Frontal cortex (tissue), 4 donors: ENCODE measurements around the gene SPTLC2. TPM values are rescaled to one million over a fixed set of nuclear protein-coding genes. Genes with fewer than 3 reads are reported as not detected.

Source experiments
- DNase-seq, 2 donors: peaks; one replicate each; pipeline ENCODE4 v3.0.0; 2012; ENCODE audit warnings: low spot score in 2 of 2
- FAIRE-seq: peaks from 2 replicates; lab custom pipeline; 2012; peaks lifted over from hg19 to GRCh38; lab: Jason Lieb, UNC
- total RNA-seq: library from RNA; depleted of rRNA; stranded (reverse); fragments of >200 nt; gene quantifications from one replicate; pipeline ENCODE4 v1.2.3, GENCODE V29; 2014
- donor health status: control.
- donor health status: control.
- donor health status: control.

The SPTLC2 gene
- total RNA-seq, 1 donor from 2014 or later, result 23.2 TPM

DNA sequence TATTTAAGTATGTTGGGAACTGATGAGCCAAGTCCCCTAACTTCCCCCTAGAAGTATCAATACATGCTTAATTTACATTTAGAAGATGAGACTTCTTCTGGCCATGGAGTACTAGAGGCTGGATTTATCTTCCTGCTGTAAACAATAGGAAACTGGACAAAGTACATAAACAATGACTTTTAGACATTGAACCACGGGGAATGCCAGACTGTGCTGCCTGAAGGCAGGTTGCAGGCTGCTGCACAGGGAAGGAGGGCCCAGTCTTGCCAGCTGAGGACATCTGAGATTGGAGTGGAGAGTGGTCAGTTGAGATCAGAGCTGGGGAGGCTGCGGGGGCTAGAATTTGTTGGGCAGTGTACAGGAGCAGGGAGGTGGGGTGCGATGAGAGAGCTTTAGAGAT lies 93.3 kb downstream of the SPTLC2 start:
- no peak for FAIRE-seq
- DNase-seq, result no peak

DNA sequence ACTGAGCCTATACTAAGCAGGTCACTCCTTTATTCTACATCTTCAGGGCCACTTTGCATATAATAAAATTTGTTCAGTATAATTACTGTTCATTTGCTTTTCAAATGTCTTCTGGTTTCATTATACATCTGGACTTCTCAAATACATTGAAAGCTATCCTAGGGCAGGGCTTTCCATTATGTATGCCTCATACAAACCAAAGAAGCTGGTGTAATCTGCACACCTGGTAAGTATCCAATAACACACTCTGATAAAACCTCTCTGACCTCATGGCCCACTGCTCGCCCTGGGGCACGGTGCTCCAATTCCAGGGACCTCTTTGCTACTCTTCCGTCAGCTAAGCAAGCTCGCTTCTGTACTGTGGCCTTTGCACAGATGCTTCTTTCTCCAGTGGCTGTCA lies 95.9 kb downstream of the SPTLC2 start:
- no peak for FAIRE-seq
- DNase-seq, result no peak

DNA sequence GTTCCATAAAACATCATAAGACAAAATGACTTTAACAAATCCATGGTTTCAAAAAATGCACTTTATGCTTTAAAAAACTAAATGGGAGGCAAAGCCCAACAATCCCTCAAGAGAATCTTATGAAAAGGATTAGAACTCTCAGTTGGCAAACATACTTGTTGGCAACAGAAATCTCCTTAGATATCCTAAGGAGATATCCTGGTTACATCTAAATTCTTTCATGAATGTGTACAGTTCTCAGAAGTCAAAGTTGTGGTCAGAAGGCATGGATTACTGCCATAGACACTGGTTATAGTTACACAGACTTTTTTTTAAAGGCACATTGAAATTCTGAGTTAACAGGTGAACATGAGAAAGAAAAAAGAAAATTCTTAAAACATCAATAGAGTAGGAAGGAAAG lies 100.3 kb downstream of the SPTLC2 start:
- FAIRE-seq (no peak), DNase-seq (no peak)

DNA sequence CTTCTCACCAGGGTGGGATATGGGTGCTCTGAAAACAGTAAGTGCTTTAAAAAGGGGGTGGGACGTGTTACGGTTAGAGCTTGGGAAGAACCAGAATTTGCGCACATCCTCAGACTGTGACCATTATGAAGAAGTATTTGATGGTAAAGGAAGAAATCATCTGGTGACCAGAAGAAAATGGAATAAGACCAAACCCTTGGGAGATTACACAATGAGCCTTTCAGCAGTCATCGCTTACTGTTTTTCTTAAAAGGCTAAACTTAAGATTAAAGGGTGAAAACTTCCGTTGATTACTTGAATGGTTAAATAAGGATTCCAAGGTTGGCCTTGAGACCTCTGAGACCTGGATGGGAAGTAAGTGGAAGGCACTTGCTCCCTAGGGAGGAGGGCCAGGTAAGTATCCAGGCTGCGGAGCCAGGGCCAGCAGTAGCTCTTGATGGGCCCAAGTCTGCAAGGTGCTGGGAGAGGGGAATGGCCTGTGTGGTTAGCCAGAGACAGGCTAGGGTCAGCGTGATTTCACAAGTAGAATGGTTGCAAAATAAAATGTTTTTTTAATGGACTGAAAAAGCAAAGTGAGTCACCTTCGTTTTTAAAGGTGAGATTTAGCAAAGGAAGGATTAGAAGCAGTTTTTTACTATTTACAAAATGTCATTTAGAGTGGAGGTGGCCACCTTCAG lies 104.8 kb downstream of the SPTLC2 start:
- DNase-seq, result no peak
- no peak for FAIRE-seq

DNA sequence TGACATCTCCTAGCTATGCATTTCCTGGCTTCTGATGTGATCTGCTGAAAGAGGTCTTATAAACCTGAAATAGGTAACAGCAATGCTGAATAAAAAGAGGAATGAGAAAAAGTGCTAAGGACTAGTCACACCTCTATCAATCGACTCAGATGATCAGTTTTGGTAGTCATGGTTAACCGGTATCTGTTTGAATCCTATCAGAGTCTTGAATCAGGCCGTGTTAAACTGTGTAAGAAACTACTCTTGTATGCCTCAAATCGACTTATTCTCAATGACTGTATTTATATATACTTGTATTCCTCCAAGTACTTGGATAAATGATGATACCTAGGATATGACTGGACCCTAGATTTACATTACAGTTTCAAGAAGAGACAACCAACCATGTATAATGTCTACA lies 107.1 kb downstream of the SPTLC2 start:
- DNase-seq (no peak), FAIRE-seq (no peak)

DNA sequence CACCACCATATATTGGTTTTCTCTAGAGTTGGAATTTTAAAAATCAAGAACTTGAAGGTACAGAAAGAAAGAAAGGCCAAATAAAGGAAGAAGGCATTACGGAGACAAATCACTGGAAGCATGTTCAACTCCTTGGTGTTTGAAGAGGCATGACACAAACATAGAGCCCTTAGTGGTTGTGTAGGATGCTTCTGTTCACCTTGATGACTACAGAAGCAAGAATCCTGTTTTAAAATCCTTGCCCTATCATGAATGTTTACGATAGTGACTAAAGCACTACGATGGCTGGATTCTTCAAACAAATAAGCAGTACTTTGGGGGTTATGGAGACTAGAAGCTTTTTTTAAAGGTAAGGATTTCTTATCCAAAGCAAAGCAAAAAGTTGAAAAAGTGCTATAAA lies 107.6 kb downstream of the SPTLC2 start:
- no peak for FAIRE-seq
- DNase-seq, result no peak

DNA sequence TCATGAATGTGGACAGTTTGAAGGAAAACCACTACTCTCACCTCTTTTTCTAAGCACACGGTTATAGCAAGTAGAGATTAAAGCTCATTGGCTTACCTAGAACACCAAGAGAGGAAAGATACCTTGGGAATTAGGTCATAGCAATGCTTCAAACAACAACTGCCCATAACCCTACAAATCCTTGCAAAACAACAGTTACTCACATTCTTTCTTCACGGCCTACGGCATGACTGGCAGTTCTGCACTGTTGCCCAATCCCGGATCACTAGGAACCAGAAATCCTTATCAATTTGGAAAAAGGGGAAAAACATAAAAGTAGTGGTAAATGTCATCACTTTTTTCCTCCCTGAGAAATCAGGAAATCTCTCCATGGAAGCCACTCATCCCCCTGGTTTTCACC lies 108.2 kb downstream of the SPTLC2 start:
- no peak for FAIRE-seq

DNA sequence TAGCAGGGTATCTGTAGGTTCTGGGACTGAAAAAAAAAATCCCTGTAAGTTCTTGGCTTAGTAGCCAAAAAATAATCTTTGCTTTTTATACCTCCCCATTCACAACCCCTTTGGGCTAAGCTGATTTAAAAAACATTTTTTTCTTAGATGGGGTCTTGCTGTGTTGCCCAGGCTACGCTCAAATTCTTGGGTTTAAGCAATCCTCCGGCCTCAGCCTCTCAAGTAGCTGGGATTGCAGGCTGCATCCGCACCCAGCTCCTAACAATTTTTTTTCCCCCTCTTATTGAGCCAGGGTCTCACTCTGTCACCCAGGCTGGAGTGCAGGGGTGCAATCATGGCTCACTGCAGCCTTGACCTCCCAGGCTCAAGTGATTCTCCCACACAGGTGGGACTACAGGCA lies 108.7 kb downstream of the SPTLC2 start:
- no peak for DNase-seq
- no peak for FAIRE-seq

More for the DNA sequence above, 108.2 kb downstream of the SPTLC2 start:
- DNase-seq, result no peak

DNA sequence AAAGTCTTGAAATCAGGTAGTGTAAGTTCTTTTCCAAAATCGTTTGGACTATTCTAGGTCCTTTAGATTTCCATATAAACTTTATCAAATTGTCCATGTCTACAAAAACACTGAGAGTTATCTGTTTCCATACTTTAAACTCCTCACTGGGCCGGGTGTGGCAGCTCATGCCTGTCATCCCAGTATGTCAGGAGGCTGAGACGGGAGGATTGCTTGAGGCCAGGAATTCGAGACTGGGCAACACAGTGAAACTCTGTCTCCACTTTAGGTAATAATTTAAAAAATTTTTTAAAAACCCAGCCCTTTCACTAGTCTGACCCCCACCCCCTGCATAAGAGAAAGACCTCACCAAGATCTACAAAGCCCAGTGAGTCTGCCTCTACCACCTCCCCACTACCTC lies 111.4 kb downstream of the SPTLC2 start:
- DNase-seq (no peak), FAIRE-seq (no peak)

DNA sequence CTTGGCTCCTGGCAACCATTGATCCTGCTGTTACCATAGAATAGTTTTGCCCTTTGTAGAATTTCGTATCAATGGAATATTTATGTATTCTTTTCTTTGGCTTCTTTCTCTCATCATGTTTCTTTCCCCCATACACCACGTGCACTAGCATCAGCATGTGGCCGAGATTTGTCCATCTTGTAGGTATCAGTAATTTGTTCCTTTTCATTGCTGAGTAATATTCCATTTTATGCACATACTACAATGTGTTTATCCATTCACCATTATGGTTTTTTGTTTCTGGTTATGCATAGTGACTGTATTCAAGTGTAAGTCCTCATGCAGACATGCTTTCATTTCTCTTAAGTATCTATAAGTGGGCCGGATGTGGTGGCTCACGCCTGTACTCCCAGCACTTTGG lies 113.3 kb downstream of the SPTLC2 start:
- FAIRE-seq, result no peak
- no peak for DNase-seq

DNA sequence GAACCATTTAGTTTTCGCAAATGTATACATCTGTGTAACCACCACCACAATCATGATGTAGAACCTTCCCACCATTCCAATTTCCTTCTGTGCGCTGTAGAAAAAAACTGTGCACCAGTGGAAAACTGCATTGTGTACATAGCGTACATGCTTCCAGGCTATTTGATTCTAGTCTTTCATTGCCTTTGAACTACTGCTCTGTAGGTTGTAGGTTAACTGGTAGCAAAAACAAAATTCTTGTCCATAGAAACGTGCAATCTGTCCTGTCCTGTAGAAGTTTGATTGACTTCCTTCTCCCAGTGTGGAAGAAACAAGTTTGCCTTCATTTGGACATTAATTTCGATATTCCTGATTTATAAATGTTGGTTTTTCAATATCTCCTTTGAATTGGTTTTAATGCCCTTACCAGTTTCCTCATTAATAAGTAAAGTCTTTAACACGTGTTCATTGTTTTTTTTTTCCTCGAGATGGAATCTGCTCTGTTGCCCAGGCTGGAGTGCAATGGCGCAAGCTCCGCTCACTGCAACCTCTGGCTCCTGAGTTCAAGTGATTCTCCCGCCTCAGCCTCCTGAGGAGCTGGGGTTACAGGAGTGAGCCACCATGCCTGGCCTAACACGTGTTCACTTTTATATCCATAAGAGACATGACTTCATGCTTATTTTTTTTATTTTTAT lies 114.2 kb downstream of the SPTLC2 start:
- FAIRE-seq (no peak), DNase-seq (no peak)

DNA sequence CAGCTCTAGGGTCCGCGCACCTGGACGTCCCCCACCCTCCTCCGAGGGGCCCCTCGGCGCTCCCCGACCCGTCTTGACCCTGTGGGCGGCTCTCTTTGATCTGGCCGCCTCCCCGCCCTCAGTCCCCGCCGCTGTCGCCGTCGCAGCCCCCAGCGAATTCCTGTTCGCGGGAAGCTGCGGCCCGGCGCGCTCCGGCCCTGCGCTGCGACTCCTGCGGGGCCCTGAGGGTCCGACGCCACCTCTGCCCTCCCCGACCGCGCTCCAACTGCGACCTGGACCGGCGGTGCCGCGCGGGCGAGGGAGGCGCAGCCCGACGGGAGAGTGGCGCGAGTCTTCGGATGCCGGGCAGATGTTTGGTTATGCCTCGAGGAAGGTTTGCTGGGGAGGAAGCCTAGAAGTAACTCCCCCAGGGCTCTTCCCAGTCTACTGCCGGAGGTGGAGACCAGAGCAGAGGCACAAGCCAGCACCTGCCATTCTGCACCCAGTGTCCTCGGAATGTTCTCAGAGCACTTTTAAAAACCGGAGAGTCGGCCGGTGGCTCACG lies 117.4 kb downstream of the SPTLC2 start:
- DNase-seq (peak; percentile 36 to 42), FAIRE-seq (no peak)

DNA sequence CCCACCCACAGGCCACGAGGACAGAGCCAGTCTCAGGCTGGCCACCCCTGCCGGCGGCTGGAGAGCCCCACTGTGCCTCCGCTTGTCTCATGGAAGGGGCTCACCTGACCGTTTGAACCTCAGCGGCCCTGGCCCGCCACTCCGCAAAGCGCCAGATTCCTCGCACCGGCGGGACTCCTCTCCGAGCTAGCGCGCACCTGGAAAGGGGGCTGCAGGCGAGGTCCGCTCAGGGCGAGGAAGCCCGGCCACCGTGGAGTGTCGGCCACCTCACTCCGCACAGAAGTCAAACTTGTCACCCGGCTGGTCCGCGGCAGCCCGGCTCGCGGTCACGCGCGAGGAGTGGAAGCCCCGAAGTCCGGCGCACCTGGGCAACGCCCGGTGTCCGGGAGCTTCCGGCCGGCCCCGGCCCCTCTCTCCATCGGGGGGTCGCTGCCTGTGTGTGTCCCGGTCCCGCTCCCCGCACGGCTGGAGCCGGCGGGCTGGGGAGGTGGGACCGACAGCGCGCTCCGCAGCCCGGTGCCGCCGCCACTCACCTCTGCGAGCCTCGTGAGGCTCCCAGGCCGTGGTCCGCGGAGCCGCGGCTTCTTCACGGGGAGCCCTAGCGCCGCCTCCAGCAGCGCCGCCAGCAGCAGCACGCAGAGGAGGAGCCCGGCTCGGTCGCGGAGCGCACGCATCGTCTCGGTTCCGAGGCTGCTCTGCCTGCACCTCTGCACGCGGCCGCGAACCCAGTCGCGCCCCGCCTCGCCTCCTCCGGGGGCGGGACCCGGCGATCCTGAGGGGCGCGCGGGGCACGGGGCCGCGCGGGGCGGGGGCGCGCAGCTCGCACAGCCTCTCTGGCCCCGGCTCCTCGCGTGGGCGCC lies 118.1 kb downstream of the SPTLC2 start, which contains the start of gene ISM2:
TSS of gene ISM2 (minus strand) at position 697 of the 860 bp plus-strand sequence. CDS start at position 674, 23 bp downstream.
- no peak for FAIRE-seq
- peak; percentile 61 to 72 for DNase-seq

DNA sequence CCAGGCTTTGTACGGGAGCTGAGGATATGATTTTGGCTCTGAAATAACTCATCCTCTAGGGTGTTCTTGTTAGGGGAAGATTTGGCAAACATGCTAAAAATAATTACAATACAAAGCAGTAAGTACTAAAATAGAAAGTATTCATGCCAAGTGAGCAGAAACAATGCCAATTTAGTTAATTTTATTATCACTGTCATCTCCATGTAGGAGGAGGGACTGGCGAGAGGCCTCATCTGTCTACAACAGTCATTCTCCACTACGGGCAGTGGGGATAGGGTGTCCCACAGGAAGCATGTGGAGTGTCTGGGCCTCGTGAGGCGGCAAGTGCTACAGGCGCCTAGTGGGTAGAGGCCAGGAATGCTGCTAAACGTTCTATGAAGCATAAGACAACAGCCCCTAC lies 121.1 kb downstream of the SPTLC2 start:
- DNase-seq (no peak), FAIRE-seq (no peak)

DNA sequence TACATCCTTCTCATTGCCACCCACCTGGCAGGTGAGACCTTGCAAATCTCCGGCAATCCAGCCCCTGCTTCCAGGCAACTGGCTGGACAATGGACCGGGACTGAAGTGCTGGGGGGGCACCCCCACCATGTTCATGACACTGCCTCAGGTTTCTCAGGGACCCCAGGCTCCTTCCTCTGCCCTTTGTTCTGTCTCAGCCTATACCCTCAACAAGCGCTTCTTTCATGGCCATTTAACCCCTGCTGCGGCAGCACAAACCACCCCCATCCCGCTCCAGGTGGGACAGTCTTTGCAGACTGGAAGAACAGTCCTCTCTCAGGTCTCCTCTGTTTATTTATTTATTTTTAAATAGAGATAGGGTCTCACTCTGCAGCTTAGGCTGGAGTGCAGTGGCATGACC lies 125.4 kb downstream of the SPTLC2 start:
- FAIRE-seq, result no peak
- no peak for DNase-seq

DNA sequence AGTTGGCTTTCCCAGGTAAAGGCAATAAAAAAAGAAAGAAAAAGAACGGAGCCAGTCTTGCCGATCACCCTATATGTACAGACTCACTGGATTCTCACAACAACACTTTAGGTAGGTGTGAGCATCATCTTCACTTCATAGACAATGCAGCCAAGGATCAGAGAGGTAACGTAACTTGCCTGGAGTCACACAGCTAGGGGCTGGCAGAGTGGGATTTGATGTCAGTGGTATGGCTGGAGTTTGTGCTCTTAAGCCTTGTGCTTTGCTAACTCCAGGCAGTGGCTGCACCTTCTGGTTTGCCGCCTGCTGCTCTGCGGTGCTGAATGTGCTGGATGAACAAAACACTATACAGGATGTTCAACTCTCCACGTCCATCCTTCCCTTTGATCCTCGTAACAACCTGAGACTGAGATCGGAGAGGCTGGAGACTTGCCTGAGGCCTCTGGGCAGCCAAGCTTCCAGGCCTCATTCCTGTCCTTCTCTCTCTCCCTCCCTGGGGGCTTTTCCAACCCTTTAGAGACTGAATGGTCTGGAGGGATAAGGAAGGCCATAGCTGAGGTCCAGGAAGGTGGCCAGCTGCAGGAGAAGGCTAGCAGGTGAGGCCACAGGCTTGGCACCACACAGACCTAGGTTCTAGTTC lies 126.0 kb downstream of the SPTLC2 start:
- DNase-seq (no peak), FAIRE-seq (no peak)

DNA sequence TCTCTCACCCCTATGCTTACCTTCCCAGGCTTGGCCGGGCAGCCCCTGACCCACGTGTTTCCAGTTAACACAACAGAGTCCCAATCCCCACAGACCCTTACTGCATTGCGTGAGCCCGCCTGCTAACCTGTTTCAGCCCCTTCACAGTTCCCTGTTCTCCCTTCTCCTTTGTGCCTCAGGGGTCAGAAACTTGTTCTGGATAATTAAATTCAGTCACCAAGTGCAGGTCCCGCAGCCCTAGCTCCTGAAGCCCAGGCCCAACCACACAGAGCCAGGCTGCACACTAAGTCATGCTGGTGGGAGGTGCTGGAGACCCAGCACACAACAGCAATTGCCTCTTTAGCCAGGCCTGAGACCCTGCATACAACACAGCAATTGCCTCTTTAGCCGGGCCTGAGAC lies 127.4 kb downstream of the SPTLC2 start:
- FAIRE-seq (no peak), DNase-seq (no peak)

DNA sequence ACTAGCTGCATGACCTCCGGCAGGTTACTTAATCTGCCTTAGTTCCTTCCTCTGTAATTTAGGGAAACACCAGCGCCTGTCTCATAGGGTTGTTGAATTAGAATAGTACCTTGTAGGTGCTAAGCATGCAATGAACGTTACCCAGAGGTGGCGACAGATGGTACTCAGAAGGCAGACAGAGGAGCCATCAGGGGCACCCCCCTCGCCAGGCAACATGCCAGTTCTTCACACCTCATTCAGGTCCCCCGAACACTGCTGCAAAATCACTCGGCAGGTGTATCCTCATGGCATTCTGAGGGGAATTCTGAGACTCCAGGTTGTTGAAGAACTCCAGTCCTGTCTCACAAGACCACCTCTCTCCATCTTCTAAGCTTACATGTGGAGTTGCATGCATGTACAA lies 127.9 kb downstream of the SPTLC2 start:
- DNase-seq, result no peak
- no peak for FAIRE-seq

DNA sequence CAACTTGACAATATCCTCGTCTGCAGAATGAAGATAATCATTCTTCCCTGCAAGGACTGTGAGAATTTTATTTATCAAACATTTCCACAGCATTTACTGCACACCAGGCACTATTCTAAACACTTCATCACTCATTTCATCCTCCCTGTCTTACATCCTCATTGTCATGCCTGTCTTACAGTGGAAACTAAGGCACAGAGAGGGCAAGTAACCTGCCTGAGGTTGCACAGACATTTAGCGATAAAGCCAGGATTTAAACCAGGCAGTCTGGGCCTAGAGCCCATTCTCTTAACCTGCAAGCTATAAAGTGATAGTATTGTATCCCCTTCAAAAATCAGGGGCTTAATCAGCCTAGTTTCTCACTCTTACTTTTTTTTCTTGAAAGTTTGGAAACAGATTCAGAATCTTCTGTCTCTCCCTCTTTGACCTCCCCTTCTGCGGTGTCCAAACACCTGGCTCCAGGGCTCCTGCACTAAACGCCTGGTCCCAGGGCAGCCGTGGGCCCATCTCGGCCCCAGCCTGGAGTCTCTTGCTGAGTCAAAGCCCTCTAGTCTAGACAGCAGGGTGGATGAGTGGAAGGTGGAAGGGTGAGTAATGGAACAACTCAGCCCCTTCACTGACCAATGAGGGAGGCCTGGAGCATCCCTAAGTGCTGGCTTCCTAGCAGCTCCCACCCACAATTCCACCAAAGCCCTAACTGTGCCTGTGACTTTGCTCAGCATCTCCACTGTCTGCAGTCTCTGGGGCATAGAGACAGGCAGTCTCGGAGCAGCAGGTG lies 130.3 kb downstream of the SPTLC2 start:
- no peak for FAIRE-seq
- DNase-seq, result no peak
